ENCODE data around the gene GRK5. TPM values are rescaled to one million over a fixed set of nuclear protein-coding genes. Genes with fewer than 3 reads are reported as not detected.
A peak's percentile ranks its signal among the peaks of the same experiment; 100 is the strongest.

GRK5 gene
- total and polyA plus RNA-seq, 9 of the 15 experiments (the other 6 are each of a cell fraction or from before 2014, with no cell fraction given): 0.46 to 0.83 (median 0.67) TPM; not detected in 2

DNA sequence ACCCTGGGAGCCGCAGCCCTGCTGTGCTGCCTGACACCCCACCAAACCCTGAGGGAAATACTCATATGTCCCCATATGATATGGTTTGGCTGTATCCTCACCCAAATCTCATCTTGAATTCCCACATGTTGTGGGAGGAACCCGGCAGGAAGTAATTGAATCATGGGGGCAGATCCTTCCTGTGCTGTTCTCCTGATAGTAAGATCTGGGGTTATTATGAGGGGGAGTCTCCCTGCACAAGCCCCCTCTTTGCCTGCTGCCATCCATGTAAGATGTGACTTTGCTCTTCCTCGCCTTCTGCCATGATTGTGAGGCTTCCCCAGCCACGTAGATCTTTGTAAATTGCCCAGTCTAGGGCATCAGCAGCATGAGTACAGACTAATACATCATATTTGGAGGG lies 266.4 kb downstream of the GRK5 start (continued):
- TF ChIP-seq, protein P1, sequence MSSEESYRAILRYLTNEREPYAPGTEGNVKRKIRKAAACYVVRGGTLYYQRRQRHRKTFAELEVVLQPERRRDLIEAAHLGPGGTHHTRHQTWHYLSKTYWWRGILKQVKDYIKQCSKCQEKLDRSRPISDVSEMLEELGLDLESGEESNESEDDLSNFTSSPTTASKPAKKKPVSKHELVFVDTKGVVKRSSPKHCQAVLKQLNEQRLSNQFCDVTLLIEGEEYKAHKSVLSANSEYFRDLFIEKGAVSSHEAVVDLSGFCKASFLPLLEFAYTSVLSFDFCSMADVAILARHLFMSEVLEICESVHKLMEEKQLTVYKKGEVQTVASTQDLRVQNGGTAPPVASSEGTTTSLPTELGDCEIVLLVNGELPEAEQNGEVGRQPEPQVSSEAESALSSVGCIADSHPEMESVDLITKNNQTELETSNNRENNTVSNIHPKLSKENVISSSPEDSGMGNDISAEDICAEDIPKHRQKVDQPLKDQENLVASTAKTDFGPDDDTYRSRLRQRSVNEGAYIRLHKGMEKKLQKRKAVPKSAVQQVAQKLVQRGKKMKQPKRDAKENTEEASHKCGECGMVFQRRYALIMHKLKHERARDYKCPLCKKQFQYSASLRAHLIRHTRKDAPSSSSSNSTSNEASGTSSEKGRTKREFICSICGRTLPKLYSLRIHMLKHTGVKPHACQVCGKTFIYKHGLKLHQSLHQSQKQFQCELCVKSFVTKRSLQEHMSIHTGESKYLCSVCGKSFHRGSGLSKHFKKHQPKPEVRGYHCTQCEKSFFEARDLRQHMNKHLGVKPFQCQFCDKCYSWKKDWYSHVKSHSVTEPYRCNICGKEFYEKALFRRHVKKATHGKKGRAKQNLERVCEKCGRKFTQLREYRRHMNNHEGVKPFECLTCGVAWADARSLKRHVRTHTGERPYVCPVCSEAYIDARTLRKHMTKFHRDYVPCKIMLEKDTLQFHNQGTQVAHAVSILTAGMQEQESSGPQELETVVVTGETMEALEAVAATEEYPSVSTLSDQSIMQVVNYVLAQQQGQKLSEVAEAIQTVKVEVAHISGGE (CRISPR knock-in tag; IDR thresholded peaks at IDR 0.05): no peak
- peak; percentile 34; the same call in 1 of the 2 replicates for TF ChIP-seq ZBTB7A (IDR thresholded peaks at IDR 0.05; ENCODE audit: borderline replicate concordance, control insufficient read depth, low read depth, low read length)
- peak; percentile 61 for TF ChIP-seq CBFA2T3 (IDR thresholded peaks at IDR 0.05)
- TF ChIP-seq HNRNPL (IDR thresholded peaks at IDR 0.05; ENCODE audit: low read depth, low read length): no peak
- TF ChIP-seq, protein P2, sequence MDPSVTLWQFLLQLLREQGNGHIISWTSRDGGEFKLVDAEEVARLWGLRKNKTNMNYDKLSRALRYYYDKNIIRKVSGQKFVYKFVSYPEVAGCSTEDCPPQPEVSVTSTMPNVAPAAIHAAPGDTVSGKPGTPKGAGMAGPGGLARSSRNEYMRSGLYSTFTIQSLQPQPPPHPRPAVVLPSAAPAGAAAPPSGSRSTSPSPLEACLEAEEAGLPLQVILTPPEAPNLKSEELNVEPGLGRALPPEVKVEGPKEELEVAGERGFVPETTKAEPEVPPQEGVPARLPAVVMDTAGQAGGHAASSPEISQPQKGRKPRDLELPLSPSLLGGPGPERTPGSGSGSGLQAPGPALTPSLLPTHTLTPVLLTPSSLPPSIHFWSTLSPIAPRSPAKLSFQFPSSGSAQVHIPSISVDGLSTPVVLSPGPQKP (CRISPR knock-in tag; IDR thresholded peaks at IDR 0.05): no peak
- TF ChIP-seq, protein P3, sequence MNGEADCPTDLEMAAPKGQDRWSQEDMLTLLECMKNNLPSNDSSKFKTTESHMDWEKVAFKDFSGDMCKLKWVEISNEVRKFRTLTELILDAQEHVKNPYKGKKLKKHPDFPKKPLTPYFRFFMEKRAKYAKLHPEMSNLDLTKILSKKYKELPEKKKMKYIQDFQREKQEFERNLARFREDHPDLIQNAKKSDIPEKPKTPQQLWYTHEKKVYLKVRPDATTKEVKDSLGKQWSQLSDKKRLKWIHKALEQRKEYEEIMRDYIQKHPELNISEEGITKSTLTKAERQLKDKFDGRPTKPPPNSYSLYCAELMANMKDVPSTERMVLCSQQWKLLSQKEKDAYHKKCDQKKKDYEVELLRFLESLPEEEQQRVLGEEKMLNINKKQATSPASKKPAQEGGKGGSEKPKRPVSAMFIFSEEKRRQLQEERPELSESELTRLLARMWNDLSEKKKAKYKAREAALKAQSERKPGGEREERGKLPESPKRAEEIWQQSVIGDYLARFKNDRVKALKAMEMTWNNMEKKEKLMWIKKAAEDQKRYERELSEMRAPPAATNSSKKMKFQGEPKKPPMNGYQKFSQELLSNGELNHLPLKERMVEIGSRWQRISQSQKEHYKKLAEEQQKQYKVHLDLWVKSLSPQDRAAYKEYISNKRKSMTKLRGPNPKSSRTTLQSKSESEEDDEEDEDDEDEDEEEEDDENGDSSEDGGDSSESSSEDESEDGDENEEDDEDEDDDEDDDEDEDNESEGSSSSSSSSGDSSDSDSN (IDR thresholded peaks at IDR 0.05; ENCODE audit: borderline replicate concordance in 1 of 2, low read depth in 2 of 2, low read length in 2 of 2): no peak
- TF ChIP-seq, protein P4, sequence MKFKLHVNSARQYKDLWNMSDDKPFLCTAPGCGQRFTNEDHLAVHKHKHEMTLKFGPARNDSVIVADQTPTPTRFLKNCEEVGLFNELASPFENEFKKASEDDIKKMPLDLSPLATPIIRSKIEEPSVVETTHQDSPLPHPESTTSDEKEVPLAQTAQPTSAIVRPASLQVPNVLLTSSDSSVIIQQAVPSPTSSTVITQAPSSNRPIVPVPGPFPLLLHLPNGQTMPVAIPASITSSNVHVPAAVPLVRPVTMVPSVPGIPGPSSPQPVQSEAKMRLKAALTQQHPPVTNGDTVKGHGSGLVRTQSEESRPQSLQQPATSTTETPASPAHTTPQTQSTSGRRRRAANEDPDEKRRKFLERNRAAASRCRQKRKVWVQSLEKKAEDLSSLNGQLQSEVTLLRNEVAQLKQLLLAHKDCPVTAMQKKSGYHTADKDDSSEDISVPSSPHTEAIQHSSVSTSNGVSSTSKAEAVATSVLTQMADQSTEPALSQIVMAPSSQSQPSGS (CRISPR knock-in tag; IDR thresholded peaks at IDR 0.05): no peak
- TF ChIP-seq, protein P5, sequence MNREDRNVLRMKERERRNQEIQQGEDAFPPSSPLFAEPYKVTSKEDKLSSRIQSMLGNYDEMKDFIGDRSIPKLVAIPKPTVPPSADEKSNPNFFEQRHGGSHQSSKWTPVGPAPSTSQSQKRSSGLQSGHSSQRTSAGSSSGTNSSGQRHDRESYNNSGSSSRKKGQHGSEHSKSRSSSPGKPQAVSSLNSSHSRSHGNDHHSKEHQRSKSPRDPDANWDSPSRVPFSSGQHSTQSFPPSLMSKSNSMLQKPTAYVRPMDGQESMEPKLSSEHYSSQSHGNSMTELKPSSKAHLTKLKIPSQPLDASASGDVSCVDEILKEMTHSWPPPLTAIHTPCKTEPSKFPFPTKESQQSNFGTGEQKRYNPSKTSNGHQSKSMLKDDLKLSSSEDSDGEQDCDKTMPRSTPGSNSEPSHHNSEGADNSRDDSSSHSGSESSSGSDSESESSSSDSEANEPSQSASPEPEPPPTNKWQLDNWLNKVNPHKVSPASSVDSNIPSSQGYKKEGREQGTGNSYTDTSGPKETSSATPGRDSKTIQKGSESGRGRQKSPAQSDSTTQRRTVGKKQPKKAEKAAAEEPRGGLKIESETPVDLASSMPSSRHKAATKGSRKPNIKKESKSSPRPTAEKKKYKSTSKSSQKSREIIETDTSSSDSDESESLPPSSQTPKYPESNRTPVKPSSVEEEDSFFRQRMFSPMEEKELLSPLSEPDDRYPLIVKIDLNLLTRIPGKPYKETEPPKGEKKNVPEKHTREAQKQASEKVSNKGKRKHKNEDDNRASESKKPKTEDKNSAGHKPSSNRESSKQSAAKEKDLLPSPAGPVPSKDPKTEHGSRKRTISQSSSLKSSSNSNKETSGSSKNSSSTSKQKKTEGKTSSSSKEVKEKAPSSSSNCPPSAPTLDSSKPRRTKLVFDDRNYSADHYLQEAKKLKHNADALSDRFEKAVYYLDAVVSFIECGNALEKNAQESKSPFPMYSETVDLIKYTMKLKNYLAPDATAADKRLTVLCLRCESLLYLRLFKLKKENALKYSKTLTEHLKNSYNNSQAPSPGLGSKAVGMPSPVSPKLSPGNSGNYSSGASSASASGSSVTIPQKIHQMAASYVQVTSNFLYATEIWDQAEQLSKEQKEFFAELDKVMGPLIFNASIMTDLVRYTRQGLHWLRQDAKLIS (CRISPR knock-in tag; IDR thresholded peaks at IDR 0.05): no peak
- TF ChIP-seq CREBBP (IDR thresholded peaks at IDR 0.05; ENCODE audit: low read depth, low read length): no peak
- TF ChIP-seq U2AF2 (optimal IDR thresholded peaks at IDR 0.05; ENCODE audit: low read depth, low read length): no peak
- TF ChIP-seq, protein P6, sequence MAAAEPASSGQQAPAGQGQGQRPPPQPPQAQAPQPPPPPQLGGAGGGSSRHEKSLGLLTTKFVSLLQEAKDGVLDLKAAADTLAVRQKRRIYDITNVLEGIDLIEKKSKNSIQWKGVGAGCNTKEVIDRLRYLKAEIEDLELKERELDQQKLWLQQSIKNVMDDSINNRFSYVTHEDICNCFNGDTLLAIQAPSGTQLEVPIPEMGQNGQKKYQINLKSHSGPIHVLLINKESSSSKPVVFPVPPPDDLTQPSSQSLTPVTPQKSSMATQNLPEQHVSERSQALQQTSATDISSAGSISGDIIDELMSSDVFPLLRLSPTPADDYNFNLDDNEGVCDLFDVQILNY (CRISPR knock-in tag; IDR thresholded peaks at IDR 0.05): no peak
- no peak for TF ChIP-seq NCOR1 (IDR thresholded peaks at IDR 0.05)
- no peak for TF ChIP-seq BRD9 (IDR thresholded peaks at IDR 0.05; ENCODE audit: low read depth, partially characterized antibody)
- TF ChIP-seq ZNF175 (CRISPR knock-in tag; IDR thresholded peaks at IDR 0.05; ENCODE audit: low read depth): no peak

All from K562 (cell line).